ENCODE data around the gene IL1RAPL1.

Gene IL1RAPL1

GRCh38 chrX:29315931-29316330 is 728.7 kb downstream of the IL1RAPL1 start:
- no peak for TF ChIP-seq GATA3 (IDR thresholded peaks at IDR 0.05; ENCODE audit: low read depth, low read length)
- TF ChIP-seq GATA2 (IDR thresholded peaks at IDR 0.05; ENCODE audit: low read depth, low read length): no peak

- no peak for TF ChIP-seq GATA2 (IDR thresholded peaks at IDR 0.05; ENCODE audit: low read depth, low read length)
- TF ChIP-seq GATA3 (IDR thresholded peaks at IDR 0.05; ENCODE audit: low read depth, low read length): no peak
Observed at GRCh38 chrX:29318012-29318411, 730.8 kb downstream of the IL1RAPL1 start.

GRCh38 chrX:29348288-29348687 is 761.0 kb downstream of the IL1RAPL1 start:
- TF ChIP-seq GATA2 (IDR thresholded peaks at IDR 0.05; ENCODE audit: low read depth, low read length): no peak
- TF ChIP-seq GATA3 (IDR thresholded peaks at IDR 0.05; ENCODE audit: low read depth, low read length): no peak

- TF ChIP-seq GATA3 (IDR thresholded peaks at IDR 0.05; ENCODE audit: low read depth, low read length) (no peak), GATA2 (IDR thresholded peaks at IDR 0.05; ENCODE audit: low read depth, low read length) (no peak)
Observed at GRCh38 chrX:29359276-29359675, 772.0 kb downstream of the IL1RAPL1 start.

GRCh38 chrX:29376584-29376983 is 789.3 kb downstream of the IL1RAPL1 start:
- TF ChIP-seq GATA3 (IDR thresholded peaks at IDR 0.05; ENCODE audit: low read depth, low read length): no peak
- no peak for TF ChIP-seq GATA2 (IDR thresholded peaks at IDR 0.05; ENCODE audit: low read depth, low read length)

GRCh38 chrX:29382811-29383210 is 795.6 kb downstream of the IL1RAPL1 start:
- TF ChIP-seq GATA2 (IDR thresholded peaks at IDR 0.05; ENCODE audit: low read depth, low read length) (no peak), GATA3 (IDR thresholded peaks at IDR 0.05; ENCODE audit: low read depth, low read length) (no peak)

GRCh38 chrX:29388509-29388908 is 801.3 kb downstream of the IL1RAPL1 start:
- no peak for TF ChIP-seq GATA2 (IDR thresholded peaks at IDR 0.05; ENCODE audit: low read depth, low read length)
- TF ChIP-seq GATA3 (IDR thresholded peaks at IDR 0.05; ENCODE audit: low read depth, low read length): no peak

GRCh38 chrX:29397506-29397905 is 810.3 kb downstream of the IL1RAPL1 start:
- TF ChIP-seq GATA3 (IDR thresholded peaks at IDR 0.05; ENCODE audit: low read depth, low read length): no peak
- no peak for TF ChIP-seq GATA2 (IDR thresholded peaks at IDR 0.05; ENCODE audit: low read depth, low read length)

- TF ChIP-seq GATA2 (IDR thresholded peaks at IDR 0.05; ENCODE audit: low read depth, low read length) (no peak), GATA3 (IDR thresholded peaks at IDR 0.05; ENCODE audit: low read depth, low read length) (no peak)
Observed at GRCh38 chrX:29407357-29407756, 820.1 kb downstream of the IL1RAPL1 start.

- TF ChIP-seq GATA2 (IDR thresholded peaks at IDR 0.05; ENCODE audit: low read depth, low read length): no peak
- no peak for TF ChIP-seq GATA3 (IDR thresholded peaks at IDR 0.05; ENCODE audit: low read depth, low read length)
Observed at GRCh38 chrX:29419774-29420553, 832.7 kb downstream of the IL1RAPL1 start.

GRCh38 chrX:29422034-29422433 is 834.8 kb downstream of the IL1RAPL1 start:
- TF ChIP-seq GATA3 (IDR thresholded peaks at IDR 0.05; ENCODE audit: low read depth, low read length) (no peak), GATA2 (IDR thresholded peaks at IDR 0.05; ENCODE audit: low read depth, low read length) (no peak)

- no peak for TF ChIP-seq GATA2 (IDR thresholded peaks at IDR 0.05; ENCODE audit: low read depth, low read length)
- no peak for TF ChIP-seq GATA3 (IDR thresholded peaks at IDR 0.05; ENCODE audit: low read depth, low read length)
Observed at GRCh38 chrX:29431895-29432294, 844.6 kb downstream of the IL1RAPL1 start.

GRCh38 chrX:29432534-29432933 is 845.3 kb downstream of the IL1RAPL1 start:
- no peak for TF ChIP-seq GATA2 (IDR thresholded peaks at IDR 0.05; ENCODE audit: low read depth, low read length)
- no peak for TF ChIP-seq GATA3 (IDR thresholded peaks at IDR 0.05; ENCODE audit: low read depth, low read length)

- TF ChIP-seq GATA3 (IDR thresholded peaks at IDR 0.05; ENCODE audit: low read depth, low read length): no peak
- no peak for TF ChIP-seq GATA2 (IDR thresholded peaks at IDR 0.05; ENCODE audit: low read depth, low read length)
Observed at GRCh38 chrX:29434939-29435338, 847.7 kb downstream of the IL1RAPL1 start.

- TF ChIP-seq GATA3 (IDR thresholded peaks at IDR 0.05; ENCODE audit: low read depth, low read length): no peak
- TF ChIP-seq GATA2 (IDR thresholded peaks at IDR 0.05; ENCODE audit: low read depth, low read length): no peak
Observed at GRCh38 chrX:29435396-29435795, 848.1 kb downstream of the IL1RAPL1 start.
